DND-41 (cell line): ENCODE data around the gene NKRF.

Source experiments
- ATAC-seq: fragments of 200-7000 bp; cut with Tn5 transposase; 3 replicates; pipeline ENCODE4 v1.9.1; 2021; ENCODE audit warnings: low read depth; ENCODE audit not compliant: insufficient read depth
- DNase-seq: peaks from one replicate; pipeline ENCODE4 v3.0.0-alpha.2; 2020
- H2AFZ ChIP-seq: 2 replicates; pipeline ENCODE4 v1.6.0; 2012; ENCODE audit warnings: low read depth, low read length
- H3K27ac ChIP-seq: 2 replicates; pipeline ENCODE4 v1.5.1; 2012; ENCODE audit warnings: low read length, inconsistent platforms
- H3K27me3 ChIP-seq: fragments of 200-600 bp; sonication (generic); 2 replicates; pipeline ENCODE4 v1.6.0; 2012; ENCODE audit warnings: low read length, mild to moderate bottlenecking, inconsistent platforms; ENCODE audit not compliant: insufficient read depth, poor library complexity
- H3K36me3 ChIP-seq: 2 replicates; pipeline ENCODE4 v1.5.1; 2012; ENCODE audit warnings: low read length, inconsistent platforms; ENCODE audit not compliant: insufficient read depth
- H3K4me1 ChIP-seq: 2 replicates; pipeline ENCODE4 v1.5.1; 2012; ENCODE audit warnings: mild to moderate bottlenecking, low read length; ENCODE audit not compliant: insufficient read depth
- H3K4me2 ChIP-seq: 2 replicates; pipeline ENCODE4 v1.6.0; 2012; ENCODE audit warnings: mild to moderate bottlenecking, moderate library complexity, low read length, inconsistent platforms; ENCODE audit not compliant: insufficient read depth
- H3K4me3 ChIP-seq, 2 experiments: fragments of 200-600 bp in 1 of 2; shearing (Covaris generic) in 1 of 2; 2 replicates each; pipeline ENCODE4 v1.5.1; 2012 to 2016; ENCODE audit warnings: inconsistent platforms in 2 of 2, low read length in 2 of 2, mild to moderate bottlenecking in 2 of 2, low read depth in 1 of 2, moderate library complexity in 1 of 2
- H3K79me2 ChIP-seq: 2 replicates; pipeline ENCODE4 v1.6.0; 2012; ENCODE audit warnings: low read length, inconsistent platforms; ENCODE audit not compliant: insufficient read depth
- H3K9ac ChIP-seq: 2 replicates; pipeline ENCODE4 v1.6.0; 2012; ENCODE audit warnings: low read depth, mild to moderate bottlenecking, inconsistent platforms, low read length, moderate library complexity
- H3K9me3 ChIP-seq: 2 replicates; pipeline ENCODE4 v1.5.1; 2012; ENCODE audit warnings: low read length, moderate library complexity, mild to moderate bottlenecking, inconsistent platforms; ENCODE audit not compliant: insufficient read depth, severe bottlenecking
- H4K20me1 ChIP-seq: 2 replicates; pipeline ENCODE4 v1.6.0; 2012; ENCODE audit warnings: low read length; ENCODE audit not compliant: insufficient read depth
- CTCF ChIP-seq: IDR thresholded peaks from 2 replicates; pipeline ENCODE4 v1.5.1; 2012; ENCODE audit warnings: borderline replicate concordance, low read length, moderate library complexity, mild to moderate bottlenecking; ENCODE audit not compliant: poor library complexity, severe bottlenecking; ENCODE audit errors: extremely low read depth
- EZH2 ChIP-seq: IDR thresholded peaks from 3 replicates; pipeline ENCODE4 v1.6.1; 2012; ENCODE audit warnings: borderline replicate concordance, low read depth, mild to moderate bottlenecking, moderate library complexity, low read length, inconsistent platforms; ENCODE audit not compliant: severe bottlenecking

The NKRF gene

DNA sequence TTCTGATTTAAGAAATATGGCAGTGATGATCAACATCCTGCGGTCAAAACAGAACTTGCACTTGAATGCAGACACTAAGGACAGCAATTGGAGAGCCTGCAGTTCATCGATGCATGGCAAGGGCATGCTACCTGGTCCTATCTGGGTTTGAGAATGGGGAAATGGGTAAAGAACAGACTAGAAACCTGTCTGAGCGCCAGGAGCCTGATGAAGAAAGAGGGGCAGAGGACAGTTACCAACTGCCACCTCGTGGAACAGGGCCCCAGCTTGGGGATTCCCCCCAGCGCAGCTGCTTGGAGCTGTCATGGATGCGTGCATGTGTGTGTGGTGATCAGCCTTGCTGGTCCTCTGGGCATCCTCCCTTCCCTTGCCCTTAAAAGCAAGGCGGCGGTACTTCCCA lies 30.2 kb upstream of the NKRF start:
- ATAC-seq, result no peak
- peaks cover 86% of the 10 kb centered on the region for H3K36me3 ChIP-seq

DNA sequence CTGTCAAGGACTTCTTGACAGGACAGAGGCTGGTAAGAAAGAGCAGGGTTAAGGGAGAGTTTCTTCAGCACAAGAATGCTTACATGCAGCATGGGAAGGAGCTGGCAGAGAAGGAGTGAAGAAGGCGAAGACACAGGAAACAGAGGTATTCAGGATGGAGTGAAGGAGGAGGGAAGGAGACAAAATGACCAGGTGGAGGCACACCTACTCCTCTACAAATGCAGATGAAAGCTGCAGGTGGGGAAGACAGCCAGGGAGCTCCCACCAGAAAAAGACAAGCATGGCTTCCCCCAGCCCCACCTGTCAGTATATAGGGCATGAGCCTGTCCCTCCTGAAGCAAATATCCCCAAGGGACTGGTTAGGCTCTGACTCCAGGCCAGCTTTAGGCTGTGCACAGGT lies 29.6 kb upstream of the NKRF start:
- H4K20me1 ChIP-seq, result 0 out of 2 replicates have a peak, but pooled peaks cover 4% of the 10 kb centered on the region
- no peak for TF ChIP-seq CTCF
- TF ChIP-seq EZH2, result no peak
- no peak overlapping the region for H3K4me2 ChIP-seq
- peaks cover 84% of the 10 kb centered on the region for H3K36me3 ChIP-seq
- peaks cover 10% of the 10 kb centered on the region; the same call in 1 of the 2 replicates for H3K79me2 ChIP-seq
- H3K9ac ChIP-seq, result no peak overlapping the region
- H3K4me3 ChIP-seq, result no peak overlapping the region
- no peak overlapping the region for H3K27ac ChIP-seq
- H3K4me1 ChIP-seq, result no peaks in the 10 kb centered on the region
- no peak for ATAC-seq
- no peaks in the 10 kb centered on the region for H3K27me3 ChIP-seq
- no peak for DNase-seq
- no peak overlapping the region for H2AFZ ChIP-seq
- no peaks in the 10 kb centered on the region for H3K9me3 ChIP-seq

More for the DNA sequence above, 30.2 kb upstream of the NKRF start:
- Histone ChIP-seq H3K9ac (no peak overlapping the region), H3K4me3 (no peak overlapping the region), H3K27me3 (no peaks in the 10 kb centered on the region), H3K79me2 (peaks cover 14% of the 10 kb centered on the region; the same call in 1 of the 2 replicates), H2AFZ (no peak overlapping the region), H3K4me2 (no peak overlapping the region), H3K4me1 (no peaks in the 10 kb centered on the region), H3K9me3 (no peaks in the 10 kb centered on the region), H3K27ac (no peak overlapping the region), H4K20me1 (peaks cover 7% of the 10 kb centered on the region)
- DNase-seq, result no peak
- no peak for TF ChIP-seq EZH2
- no peak for TF ChIP-seq CTCF

DNA sequence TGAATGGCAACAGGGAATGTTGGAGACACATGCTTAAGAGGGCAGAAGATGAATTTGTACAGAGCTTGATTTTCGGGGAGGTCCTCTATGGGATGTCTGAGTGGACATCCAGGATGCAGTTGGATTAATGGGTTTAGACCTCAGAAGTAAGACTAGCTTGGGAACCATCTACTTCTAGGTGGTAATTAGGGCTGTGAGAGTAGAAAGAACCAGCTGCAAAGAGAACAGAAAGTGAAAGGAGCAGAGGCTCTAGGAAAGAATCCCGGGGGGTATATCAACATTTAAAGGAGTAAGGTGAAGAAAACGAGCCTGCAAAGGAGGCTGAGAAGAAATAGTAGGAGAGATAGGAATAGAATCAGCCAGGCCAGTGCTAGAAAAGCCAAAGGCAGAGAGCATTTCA lies 29.0 kb upstream of the NKRF start:
- Histone ChIP-seq H4K20me1 (0 out of 2 replicates have a peak, but pooled peaks cover 4% of the 10 kb centered on the region), H2AFZ (no peak overlapping the region), H3K9ac (no peak overlapping the region), H3K4me3 (no peak overlapping the region), H3K27ac (no peak overlapping the region), H3K27me3 (no peaks in the 10 kb centered on the region), H3K4me2 (no peak overlapping the region), H3K79me2 (peaks cover 10% of the 10 kb centered on the region; the same call in 1 of the 2 replicates), H3K36me3 (peaks cover 84% of the 10 kb centered on the region), H3K9me3 (no peaks in the 10 kb centered on the region), H3K4me1 (no peaks in the 10 kb centered on the region)
- TF ChIP-seq EZH2, result no peak
- ATAC-seq, result no peak
- no peak for DNase-seq

DNA sequence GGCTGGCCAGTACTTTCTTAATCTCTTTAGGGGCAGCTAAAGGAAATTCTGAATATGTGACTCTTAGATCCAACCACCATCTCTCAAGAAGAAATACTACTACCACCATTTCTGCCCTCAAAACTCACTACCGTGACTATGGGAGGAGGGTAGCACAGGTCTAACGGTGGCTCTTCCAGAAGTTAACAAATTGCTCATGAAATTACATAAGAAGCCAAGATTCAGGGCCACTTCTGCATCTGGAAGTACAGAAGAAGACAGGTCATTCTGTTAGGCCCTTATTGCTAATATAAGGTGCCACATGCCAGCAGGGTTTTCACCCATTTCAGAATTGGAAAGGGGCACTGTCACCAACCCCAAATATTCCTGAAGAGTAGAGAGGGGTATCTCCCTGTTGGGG lies 19.6 kb upstream of the NKRF start:
- H3K36me3 ChIP-seq, result peaks cover 80% of the 10 kb centered on the region
- no peak for ATAC-seq
- H3K27me3 ChIP-seq, result no peaks in the 10 kb centered on the region
- H3K4me2 ChIP-seq, result no peak overlapping the region
- no peaks in the 10 kb centered on the region for H3K9me3 ChIP-seq
- H4K20me1 ChIP-seq, result no peaks in the 10 kb centered on the region
- no peak for DNase-seq
- H3K9ac ChIP-seq, result no peak overlapping the region
- no peaks in the 10 kb centered on the region for H3K4me1 ChIP-seq
- no peak overlapping the region for H3K4me3 ChIP-seq
- H2AFZ ChIP-seq, result no peak overlapping the region
- H3K27ac ChIP-seq, result no peak overlapping the region
- no peak for TF ChIP-seq EZH2
- TF ChIP-seq CTCF, result no peak
- H3K79me2 ChIP-seq, result no peaks in the 10 kb centered on the region
